NCI-H446 treated with DMSO at 0.1 percent for 48 hours (cell line): Measurements from ENCODE around the gene SEC62.

Experiments
- DNase-seq: peaks from one replicate; lab custom pipeline; 2025; lab: John Stamatoyannopoulos, UW

The SEC62 gene, protein sequence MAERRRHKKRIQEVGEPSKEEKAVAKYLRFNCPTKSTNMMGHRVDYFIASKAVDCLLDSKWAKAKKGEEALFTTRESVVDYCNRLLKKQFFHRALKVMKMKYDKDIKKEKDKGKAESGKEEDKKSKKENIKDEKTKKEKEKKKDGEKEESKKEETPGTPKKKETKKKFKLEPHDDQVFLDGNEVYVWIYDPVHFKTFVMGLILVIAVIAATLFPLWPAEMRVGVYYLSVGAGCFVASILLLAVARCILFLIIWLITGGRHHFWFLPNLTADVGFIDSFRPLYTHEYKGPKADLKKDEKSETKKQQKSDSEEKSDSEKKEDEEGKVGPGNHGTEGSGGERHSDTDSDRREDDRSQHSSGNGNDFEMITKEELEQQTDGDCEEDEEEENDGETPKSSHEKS

DNA sequence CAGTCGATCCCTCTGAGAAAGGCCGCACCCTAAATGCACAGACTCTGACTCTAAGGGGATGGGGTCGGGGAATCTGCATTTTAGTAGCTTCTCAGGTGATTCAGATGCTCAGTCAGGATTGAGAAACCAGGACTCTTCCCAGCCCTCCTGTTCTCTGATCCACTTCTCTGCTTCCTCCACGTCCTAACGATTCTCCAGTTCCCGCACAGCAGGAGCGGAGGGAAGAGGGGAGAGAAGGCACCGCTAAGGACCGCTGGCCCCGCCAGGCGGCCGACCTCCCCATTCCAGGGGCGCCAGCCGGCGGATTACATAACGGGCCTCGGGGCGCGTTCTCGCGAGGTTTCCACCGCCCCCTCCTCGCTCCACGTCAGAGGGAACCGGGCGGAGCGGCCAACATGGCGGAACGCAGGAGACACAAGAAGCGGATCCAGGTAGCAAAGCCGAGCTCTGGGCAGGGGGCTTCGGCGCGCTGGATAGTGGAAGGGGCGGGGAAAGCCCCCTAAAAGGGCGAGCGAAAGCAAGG lies at the start of gene SEC62:
Gene SEC62 (plus strand): TSS at position 380 of the 523 bp plus-strand sequence. CDS start 16 bp downstream, at position 396.
- DNase-seq: peak; percentile 83

- DNase-seq: peak; percentile 52
Observed at GRCh38 chr3:169923189-169923588, 43.4 kb upstream of the SEC62 start.

- no peak for DNase-seq
Observed at GRCh38 chr3:169923831-169924230, 42.8 kb upstream of the SEC62 start.

DNA sequence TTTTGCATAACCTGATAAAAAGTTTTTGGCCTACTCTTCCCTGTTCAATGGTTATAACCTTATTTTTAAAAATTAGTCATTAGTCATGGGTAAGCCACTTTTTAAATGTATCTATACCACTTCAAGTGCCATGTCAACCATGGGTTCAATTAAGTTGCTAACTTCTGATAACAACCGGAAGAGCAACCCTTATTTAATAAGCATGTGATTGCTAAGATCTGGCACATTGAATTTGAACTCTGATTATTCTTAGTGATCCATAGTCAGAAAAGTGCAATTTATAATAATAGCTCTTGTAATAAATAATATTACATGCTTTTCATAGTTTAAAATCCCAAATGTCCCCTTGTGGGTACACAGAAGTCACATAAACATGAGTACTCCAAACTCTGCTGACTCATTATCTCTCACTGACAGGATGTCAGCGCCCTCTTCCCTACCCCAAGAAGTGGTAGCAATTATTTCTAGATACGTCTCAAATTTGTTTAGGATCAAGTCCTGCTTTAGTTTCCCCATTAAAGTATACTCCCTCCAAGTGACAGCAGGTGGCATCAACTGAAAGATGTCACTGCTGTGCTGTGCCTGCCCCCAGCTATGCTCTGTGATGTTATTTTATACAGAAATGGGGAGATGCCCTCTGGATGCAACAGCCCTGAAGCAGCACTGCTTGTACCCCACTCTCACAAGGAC lies 36.6 kb upstream of the SEC62 start:
- DNase-seq: no peak

DNA sequence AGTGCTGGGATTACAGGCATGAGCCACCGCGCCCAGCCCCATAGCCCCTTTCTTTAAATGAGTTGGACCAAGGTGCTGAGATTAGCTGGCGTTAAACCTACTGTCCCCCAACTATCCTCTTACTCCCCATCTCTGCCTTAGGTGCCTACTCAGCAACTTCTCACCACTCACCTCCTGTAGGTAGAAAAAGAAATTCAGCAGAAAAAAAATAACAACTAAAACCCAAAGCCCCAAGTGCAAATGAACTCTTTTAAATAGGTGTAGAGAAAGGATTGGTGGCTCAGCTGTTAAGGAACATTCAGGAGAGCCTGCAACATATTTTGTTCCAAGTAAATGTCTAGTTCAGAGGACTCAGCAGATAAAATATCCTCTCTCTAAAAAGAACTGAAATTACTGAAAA lies 35.8 kb upstream of the SEC62 start:
- DNase-seq: no peak

DNA sequence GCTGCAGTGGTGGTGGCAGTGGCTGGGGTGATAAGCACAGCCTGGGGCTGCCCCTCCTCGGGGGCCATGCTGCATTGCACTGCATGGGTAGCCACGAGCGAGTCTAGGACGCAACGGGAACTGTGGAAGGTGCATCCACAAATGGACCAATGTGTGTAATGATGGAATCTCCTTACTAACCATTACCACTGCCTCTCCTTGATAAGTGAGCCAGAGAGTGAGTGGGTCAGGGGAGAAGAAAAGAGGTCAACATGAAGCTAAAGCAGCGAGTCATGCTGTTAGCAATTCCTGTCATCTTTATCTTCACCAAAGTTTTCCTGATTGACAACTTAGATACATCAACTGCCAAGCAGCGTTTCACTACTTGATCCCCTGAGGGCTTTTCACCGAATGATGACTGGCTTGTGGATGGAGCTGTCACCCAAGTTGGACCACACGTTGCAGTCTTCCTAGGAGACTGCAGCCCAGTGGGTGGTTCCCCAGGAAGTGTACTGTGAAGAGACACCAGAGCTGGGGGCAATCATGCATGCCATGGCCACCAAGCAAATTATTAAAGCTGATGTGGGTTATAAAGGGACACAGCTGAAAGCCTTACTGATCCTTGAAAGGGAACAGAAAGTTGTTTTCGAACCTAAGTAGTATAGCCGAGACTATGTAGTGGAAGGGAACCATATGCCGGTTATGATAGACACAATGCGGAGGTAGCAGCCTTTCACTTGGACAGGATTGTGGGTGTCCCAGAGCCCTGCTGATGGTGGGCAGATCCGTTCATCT lies 34.7 kb upstream of the SEC62 start:
- DNase-seq: no peak

DNA sequence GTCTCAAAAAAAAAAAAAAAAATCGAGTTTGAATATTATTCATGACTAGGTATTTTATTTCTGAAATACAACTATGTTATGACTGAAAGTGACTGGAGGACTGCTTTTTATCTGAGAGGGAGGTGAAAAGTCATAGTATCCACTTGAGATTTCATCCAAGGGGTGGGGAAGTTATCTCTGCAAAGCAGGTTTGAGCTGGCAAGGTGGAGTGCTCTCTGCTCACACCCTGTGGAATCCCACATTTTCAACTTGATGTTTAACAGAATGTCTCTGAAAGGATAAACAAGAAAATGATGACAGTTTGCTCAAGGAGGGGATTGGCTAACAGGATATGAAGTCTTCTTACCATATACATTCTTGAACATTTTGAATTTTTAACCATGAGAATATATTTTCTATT lies 27.3 kb upstream of the SEC62 start:
- DNase-seq: no peak

- no peak for DNase-seq
Observed at GRCh38 chr3:169939751-169940150, 26.9 kb upstream of the SEC62 start.

GRCh38 chr3:169940470-169941181 lies 26.0 kb upstream of the SEC62 start:
- DNase-seq: no peak

DNA sequence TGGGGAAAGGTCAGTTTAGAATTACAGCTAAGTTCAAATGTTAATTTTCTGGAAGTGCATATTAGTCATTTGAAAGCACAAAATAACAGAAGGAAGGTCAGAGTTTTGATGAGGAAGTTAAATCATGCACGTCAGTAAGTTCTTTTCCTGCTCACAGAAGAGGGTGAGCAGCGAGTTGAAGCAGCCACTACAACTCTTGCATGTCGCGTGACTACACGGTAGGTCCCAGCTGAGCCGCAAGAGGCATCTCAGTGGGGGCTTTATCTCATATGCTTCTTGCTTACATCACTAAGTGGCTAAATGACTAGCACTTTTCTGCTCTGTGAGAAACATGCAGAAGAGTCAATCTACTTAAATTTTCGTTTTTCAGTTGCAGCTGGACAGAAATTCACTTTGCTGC lies 21.3 kb upstream of the SEC62 start:
- DNase-seq: no peak

DNA sequence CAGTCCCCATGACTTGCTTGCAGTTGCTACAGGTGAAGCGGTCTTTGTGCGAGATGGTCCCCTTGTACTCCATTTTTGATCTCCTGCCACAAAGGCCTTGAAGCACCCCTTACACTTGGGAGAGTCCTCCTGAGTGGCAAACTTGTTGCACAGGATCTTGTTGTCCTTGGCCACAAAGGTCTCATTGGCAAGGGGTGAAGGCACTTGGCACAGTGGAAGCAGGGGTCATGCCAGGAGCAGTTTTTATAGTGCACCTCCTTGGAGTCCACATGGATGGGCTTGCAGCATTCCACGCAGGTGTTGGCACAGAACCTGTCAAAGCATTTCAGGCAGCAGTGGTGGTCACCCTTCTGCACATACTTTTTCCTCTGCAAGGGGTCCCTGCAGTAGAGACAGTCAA lies 20.3 kb upstream of the SEC62 start:
- DNase-seq: no peak

GRCh38 chr3:169948559-169949448 lies 17.8 kb upstream of the SEC62 start:
- DNase-seq: no peak

DNA sequence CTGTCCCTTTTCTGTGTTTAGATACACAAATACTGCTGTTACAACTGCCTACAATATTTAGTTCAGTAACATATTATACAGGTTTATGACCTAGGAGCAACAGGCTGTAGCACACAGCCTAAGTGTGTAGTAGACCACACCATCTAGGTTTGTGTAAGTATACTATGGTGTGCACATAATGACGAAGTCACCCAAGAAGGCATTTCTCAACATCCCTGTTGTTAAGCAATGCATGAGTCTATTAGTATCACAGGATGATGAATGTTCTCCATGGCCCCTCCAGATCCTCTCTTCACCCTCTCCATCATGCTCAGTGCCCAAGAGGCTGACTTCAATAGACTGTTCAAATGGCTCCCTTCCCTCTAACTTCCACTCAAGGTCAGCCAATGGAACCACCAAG lies 14.6 kb upstream of the SEC62 start:
- no peak for DNase-seq

GRCh38 chr3:169953462-169954141 lies 13.0 kb upstream of the SEC62 start:
- no peak for DNase-seq

DNA sequence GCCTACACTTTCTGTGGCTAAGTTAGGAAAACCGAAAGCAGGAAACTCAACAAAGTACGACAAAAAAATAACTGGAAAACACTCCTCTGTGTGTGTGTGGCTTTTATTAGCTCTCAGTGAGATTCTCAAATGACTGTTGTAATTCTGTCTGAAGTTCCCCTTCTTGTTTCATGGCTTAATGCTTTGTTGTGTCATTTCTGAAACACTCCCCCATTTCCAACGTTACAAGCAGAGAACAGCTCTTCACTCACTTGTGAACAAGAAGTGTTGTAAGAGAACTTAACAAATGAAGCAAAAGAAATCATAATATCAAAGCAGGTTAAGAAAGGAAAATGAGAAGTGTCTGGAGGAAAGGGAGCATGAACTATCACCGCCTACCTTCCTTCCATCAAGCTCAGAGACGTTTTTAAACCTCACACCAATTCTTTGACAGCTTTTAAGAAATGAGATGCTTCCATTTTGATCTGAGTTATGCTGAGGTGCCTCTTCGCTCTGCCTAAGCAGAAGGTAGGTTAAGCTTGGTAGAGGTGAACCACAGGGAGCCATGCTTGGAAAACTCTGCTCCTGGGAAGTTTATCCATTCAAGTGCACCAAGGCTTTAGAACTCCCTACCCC lies 12.4 kb upstream of the SEC62 start:
- no peak for DNase-seq

DNA sequence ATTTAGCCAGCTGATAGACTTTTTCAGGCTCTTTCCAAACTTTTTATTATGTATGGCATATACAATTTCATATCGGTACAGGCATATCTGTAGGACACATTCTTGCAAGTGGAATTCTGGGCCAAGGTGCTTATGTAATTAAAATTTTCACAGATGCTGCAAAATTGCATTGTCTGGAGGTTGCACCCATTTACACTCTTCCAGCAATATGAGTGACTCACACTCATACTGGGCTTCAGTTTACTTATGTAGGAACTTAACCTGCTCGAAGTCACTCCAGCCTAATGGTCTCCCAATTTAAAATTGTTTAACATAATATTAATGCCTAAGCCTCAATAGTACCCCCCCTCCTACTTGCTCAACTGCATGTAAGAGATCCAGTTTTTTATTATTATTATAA lies 11.2 kb upstream of the SEC62 start:
- DNase-seq: no peak

DNA sequence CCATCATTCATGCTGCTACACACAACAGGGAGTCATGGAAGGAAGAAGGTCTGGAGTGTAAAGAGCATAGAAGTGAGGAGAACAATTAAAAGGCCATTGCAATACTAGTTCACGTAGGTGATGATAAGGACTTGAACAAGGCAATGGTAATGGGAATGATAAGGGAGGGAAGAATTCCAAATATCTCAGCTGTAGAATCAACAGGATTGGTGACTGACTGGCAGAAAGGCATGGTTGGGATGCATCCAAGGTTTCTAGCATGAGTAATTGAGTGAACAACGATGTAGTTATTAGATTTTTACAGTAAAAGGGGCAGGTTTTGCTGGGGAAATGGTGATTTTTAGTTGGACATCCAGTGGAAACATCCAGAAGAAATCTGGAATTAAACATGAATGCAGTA lies 2.4 kb upstream of the SEC62 start:
- DNase-seq: no peak

DNA sequence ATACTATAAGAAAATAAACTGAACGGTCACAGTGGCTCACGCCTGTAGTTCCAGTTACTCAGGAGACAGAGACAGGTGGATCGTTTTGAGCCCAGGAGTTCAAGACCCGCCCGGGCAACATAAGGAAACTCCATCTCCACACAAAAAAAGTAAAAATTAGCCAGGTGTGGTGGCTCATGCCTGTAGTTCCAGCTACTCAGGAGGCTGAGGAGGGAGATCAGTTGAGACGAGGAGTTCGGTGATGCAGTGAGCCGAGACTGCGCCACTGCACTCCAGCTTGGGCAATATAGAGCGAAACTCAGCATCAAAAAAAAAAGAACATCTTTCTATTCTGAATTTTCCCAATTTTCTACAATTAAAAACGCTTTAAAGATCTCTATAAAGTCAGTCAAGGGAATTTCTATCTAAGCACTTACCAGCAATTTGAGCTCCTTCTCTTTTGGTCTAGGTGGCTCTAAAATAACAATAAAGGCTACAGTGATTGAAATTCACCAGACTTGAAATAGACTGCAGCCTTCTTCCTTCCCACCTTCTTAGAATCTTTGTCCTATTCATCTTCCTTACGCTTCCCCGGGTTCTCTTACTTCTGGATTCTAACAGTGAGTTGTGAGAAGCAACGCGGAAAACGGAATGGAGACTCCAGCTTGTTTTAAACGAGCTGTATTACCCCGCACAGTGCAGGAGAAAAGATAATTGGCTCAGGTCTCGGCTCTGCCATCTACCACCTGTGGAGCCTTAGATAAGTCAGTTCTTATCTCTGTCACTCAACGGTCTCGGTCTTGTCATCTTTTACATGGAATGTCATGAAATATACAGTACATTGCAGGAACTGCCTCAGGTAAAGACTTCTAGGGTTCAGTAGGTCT lies 812 bp upstream of the SEC62 start:
- DNase-seq: no peak
